ENCODE results near the gene CAV1.

The CAV1 gene

GRCh38 chr7:116530107-116530820 lies 5.4 kb downstream of the CAV1 start:
- DNase-seq (ENCODE audit: low read depth) = no peak

DNA sequence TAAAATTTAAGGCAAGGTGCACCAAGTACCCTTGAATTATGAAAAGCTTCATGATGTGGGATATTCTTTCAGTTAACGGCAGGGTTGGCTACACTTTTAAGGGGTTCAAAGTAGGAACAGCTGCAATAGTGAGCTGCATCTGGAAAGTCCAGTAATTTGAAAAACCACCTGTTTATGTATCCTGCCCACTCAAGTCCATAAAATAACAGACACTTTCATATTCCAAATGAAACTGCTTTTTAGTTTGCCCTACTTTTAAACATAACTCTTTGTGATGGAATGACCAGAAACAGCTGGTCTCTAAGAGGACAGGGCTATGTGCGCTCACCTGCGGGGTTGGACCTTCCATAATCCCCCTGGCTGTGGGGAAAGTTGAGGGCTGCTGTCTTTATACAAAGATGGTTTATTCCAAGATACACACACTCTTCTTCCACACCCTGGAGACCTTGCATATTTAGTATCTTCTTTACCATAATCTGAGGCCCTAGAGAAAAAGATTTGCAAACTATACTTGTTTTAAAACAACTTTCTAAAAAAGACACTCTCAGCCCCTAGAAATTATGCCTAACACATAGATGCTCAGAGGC lies 7.4 kb downstream of the CAV1 start:
- DNase-seq (ENCODE audit: low read depth) = no peak

DNA sequence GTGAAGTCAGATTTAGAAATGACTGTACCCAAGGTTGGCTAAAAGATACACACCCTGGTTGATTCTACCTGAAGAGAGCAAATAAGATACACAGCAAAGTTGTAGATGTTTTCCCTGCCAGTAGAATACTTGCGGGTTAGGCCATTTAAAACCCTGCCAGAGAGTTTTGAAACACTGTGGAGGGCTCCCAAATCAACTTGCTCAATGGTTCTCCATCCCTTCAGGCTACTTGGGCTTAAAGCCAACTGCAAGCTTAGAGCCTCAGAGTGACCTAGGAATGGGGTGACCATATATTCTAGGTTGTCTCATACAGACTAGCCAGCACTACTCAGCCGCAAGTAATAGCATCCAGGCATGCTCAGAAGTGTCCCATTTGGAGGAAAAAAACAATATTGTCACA lies 10.0 kb downstream of the CAV1 start:
- no peak for DNase-seq (ENCODE audit: low read depth)

- no peak for DNase-seq (ENCODE audit: low read depth)
These were observed 10.6 kb downstream of the CAV1 start for GRCh38 chr7:116535416-116535815.

DNA sequence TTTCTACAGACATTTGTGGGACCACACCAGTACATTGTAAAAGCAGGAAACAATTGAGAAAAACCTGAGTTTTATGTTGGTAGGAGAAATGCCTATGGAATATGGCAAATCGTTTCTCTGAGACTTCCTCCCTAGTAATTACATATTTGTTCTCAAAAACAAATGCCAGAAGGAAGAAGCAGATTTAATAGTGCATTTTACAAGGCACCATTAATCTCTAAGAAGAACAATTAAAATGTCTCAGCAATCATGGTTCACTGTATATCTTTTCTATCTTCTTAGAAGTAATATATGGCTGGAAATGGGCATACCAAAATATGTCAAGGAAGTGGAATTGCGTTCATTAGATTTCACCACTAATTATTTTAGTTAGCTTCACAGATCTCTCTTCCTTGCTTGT lies 13.3 kb downstream of the CAV1 start:
- no peak for DNase-seq (ENCODE audit: low read depth)

- no peak for DNase-seq (ENCODE audit: low read depth)
These were observed 15.0 kb downstream of the CAV1 start for GRCh38 chr7:116539879-116540278.

GRCh38 chr7:116540743-116541142 lies 15.9 kb downstream of the CAV1 start:
- no peak for DNase-seq (ENCODE audit: low read depth)

GRCh38 chr7:116541951-116542350 lies 17.1 kb downstream of the CAV1 start:
- DNase-seq (ENCODE audit: low read depth) = no peak

DNA sequence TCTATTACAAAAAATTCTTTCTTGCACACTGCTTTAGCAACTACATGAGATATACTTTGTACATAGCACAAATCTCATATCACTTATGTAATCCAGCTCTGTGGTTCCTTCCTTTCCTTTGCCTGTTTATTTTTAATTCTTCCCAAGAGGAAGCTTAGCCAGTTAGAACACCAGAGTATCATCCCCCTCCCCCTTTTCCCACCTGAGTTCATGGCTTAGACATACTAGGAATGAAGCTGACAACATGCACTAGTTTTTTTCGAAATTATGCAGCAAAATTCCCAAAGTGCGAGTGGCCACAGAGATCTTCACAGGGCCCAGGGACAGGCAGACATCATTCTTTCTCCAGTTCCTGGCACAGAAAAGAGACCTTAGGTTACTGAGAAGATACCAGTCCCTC lies 17.8 kb downstream of the CAV1 start:
- DNase-seq (ENCODE audit: low read depth) = no peak

- DNase-seq (ENCODE audit: low read depth) = no peak
These were observed 18.8 kb downstream of the CAV1 start for GRCh38 chr7:116543664-116544063.

- no peak for DNase-seq (ENCODE audit: low read depth)
These were observed 19.7 kb downstream of the CAV1 start for GRCh38 chr7:116544487-116544886.

- DNase-seq (ENCODE audit: low read depth) = no peak
These were observed 20.7 kb downstream of the CAV1 start for GRCh38 chr7:116545411-116545993.

DNA sequence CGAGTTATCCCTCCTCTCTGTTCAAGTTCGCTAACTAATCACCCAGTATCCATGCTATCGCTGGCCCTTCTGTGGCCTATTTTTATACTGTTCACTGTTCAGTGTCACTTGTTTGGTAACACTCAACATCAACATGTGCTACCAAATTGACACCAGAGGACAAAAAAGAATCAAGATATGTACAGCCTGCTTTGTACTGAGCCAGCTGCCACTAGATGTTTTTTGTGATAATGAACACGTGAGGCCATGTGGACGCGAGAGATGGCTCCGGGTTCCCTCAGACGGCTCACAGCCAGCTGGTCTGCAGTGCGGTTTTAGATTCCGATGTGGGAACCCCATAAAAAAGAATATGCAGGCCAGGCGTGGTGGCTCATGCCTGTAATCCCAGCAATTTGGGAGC lies 21.2 kb downstream of the CAV1 start:
- DNase-seq (ENCODE audit: low read depth) = no peak

GRCh38 chr7:116546916-116547315 lies 22.1 kb downstream of the CAV1 start:
- no peak for DNase-seq (ENCODE audit: low read depth)

- DNase-seq (ENCODE audit: low read depth) = no peak
These were observed 22.5 kb downstream of the CAV1 start for GRCh38 chr7:116547347-116547746.

GRCh38 chr7:116548506-116548905 lies 23.7 kb downstream of the CAV1 start:
- DNase-seq (ENCODE audit: low read depth) = no peak

DNA sequence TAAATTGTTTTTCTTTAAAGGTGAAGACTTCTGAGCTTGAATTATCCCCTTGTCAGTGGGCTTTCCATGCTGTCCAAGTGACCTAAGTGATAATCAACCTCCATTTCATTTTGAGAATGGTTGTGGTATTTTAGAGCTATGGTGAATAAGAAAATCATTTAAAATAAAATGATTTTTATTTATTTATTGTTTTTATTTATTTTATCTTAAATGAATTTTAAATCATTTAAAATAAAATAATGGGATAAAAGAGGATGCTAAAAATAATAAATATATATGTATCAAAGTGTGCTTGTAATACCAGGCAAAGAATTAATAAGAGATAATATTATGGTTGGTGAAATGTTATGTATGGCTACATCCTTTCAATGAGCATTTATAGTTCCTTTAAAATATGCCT lies 24.5 kb downstream of the CAV1 start:
- DNase-seq (ENCODE audit: low read depth) = no peak

- no peak for DNase-seq (ENCODE audit: low read depth)
These were observed 26.9 kb downstream of the CAV1 start for GRCh38 chr7:116551692-116552091.

- no peak for DNase-seq (ENCODE audit: low read depth)
These were observed 27.8 kb downstream of the CAV1 start for GRCh38 chr7:116552602-116553001.

GRCh38 chr7:116553168-116553964 lies 28.5 kb downstream of the CAV1 start:
- no peak for DNase-seq (ENCODE audit: low read depth)

DNA sequence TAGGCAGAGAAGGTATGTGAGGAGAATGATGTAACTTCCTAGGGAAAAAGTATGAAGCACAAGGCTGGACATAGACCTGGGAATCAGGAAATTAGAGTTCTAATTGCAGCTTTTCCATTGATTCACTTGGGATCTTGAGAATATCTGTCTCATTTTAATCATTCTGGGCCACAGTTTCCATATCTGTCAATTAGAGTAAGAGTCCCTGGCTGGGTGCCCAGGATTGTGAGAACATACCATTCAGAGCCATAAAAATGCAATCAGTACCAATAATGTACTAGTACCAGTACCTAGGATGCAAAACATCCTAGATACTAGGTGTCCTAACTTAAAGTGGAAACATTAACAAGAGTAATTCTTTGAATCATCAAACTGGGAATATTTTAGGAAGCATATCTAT lies 29.6 kb downstream of the CAV1 start:
- DNase-seq (ENCODE audit: low read depth) = no peak

GRCh38 chr7:116554911-116555310 lies 30.1 kb downstream of the CAV1 start:
- no peak for DNase-seq (ENCODE audit: low read depth)

DNA sequence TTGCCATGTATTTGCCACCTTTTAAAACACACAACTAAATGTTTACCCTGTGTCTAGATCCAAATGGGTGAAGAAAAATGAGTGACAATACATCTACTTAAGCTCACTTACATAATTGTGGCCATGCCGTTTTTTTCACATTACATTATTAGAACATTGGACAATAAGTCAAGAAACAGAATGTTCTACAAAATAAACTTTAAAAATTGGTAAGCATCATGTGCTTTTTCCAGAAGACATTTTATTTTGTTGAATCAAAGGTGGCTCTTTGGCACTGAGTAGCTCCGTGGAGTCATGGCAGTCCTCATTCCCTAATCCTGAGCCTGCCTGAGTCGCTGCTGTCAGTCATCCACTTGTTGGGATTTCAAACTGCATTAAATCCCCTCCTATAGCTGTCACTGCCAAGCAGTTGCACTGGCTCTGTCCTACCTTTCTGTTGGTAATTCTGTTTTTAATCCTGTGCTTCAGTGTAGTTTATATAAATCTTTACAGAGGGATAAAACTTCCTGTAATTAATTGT lies 32.3 kb downstream of the CAV1 start:
- DNase-seq (ENCODE audit: low read depth) = no peak

Measured in non-pigmented ciliary epithelial cell (primary cell).